ENCODE results near the gene DNAJA2. TPM values are rescaled to one million over a fixed set of nuclear protein-coding genes. Genes with fewer than 3 reads are reported as not detected.
A peak's percentile ranks its signal among the peaks of the same experiment; 100 is the strongest.
"Not testable (repeated sequence)": the region's sequence is repeated elsewhere in the genome, so short reads cannot be mapped to it uniquely, and the experiment has no call there.

The DNAJA2 gene
- total RNA-seq, 1 experiment from 2014 or later = 81.0 TPM

GRCh38 chr16:47008612-47009011 is 35.1 kb upstream of the DNAJA2 start:
- Histone ChIP-seq H3K36me3 (ENCODE audit: insufficient read depth, low read length) (no peaks in the 10 kb centered on the region), H3K4me2 (ENCODE audit: low read depth, low read length, poor library complexity, severe bottlenecking) (no peak overlapping the region), H3K4me1 (ENCODE audit: low read length) (no peaks in the 10 kb centered on the region), H3K27me3 (ENCODE audit: low read length) (no peaks in the 10 kb centered on the region), H3K79me2 (ENCODE audit: low read length) (no peaks in the 10 kb centered on the region), H3K9me3 (ENCODE audit: low read length) (no peaks in the 10 kb centered on the region), H4K20me1 (ENCODE audit: insufficient read depth, low read depth, low read length) (no peaks in the 10 kb centered on the region), H3K27ac (ENCODE audit: low read length) (no peak overlapping the region), H3K9me2 (replicated peaks; ENCODE audit: insufficient read depth, low read length) (no peaks in the 10 kb centered on the region), H2AFZ (ENCODE audit: low read length) (no peak overlapping the region), H3K4me3 (ENCODE audit: low read length) (no peak overlapping the region), H3K9ac (ENCODE audit: low read length) (no peak overlapping the region)
- no peak for DNase-seq

DNA sequence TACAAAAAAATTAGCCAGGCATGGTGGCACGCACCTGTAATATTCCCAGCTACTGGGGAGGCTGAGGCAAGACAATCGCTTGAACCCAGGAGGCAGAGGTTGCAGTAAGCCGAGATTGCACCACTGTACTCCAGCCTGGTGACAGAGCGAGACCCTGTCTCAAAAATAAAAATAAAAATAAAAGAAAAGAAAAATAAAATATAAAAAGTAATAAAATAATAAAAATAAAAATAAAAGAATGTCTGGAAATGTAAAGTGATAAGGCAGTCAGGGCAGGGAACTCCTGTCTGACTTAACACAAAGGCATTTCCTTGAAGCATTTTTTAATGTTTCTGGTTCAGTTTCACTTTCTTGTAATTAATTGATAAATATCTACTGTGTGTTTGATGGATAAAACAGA is 34.7 kb upstream of the DNAJA2 start:
- no peak overlapping the region for H3K4me2 ChIP-seq (ENCODE audit: low read depth, low read length, poor library complexity, severe bottlenecking)

GRCh38 chr16:47004652-47005051 is 31.2 kb upstream of the DNAJA2 start:
- no peaks in the 10 kb centered on the region for H3K4me1 ChIP-seq (ENCODE audit: low read length)
- H3K27ac ChIP-seq (ENCODE audit: low read length) = no peak overlapping the region
- no peaks in the 10 kb centered on the region for H4K20me1 ChIP-seq (ENCODE audit: insufficient read depth, low read depth, low read length)
- H3K9ac ChIP-seq (ENCODE audit: low read length) = no peak overlapping the region
- no peaks in the 10 kb centered on the region for H3K9me3 ChIP-seq (ENCODE audit: low read length)
- DNase-seq = no peak
- H3K79me2 ChIP-seq (ENCODE audit: low read length) = no peaks in the 10 kb centered on the region
- H3K27me3 ChIP-seq (ENCODE audit: low read length) = no peaks in the 10 kb centered on the region
- no peak overlapping the region for H3K4me3 ChIP-seq (ENCODE audit: low read length)
- H2AFZ ChIP-seq (ENCODE audit: low read length) = peak overlapping the region; percentile 14; the same call in 1 of the 2 replicates
- no peaks in the 10 kb centered on the region for H3K9me2 ChIP-seq (replicated peaks; ENCODE audit: insufficient read depth, low read length)
- no peak overlapping the region for H3K4me2 ChIP-seq (ENCODE audit: low read depth, low read length, poor library complexity, severe bottlenecking)
- H3K36me3 ChIP-seq (ENCODE audit: insufficient read depth, low read length) = no peaks in the 10 kb centered on the region

More for the DNA sequence above, 34.7 kb upstream of the DNAJA2 start:
- Histone ChIP-seq H3K9ac (ENCODE audit: low read length) (no peak overlapping the region), H4K20me1 (ENCODE audit: insufficient read depth, low read depth, low read length) (no peaks in the 10 kb centered on the region), H3K9me3 (ENCODE audit: low read length) (no peaks in the 10 kb centered on the region), H3K9me2 (replicated peaks; ENCODE audit: insufficient read depth, low read length) (no peaks in the 10 kb centered on the region), H3K36me3 (ENCODE audit: insufficient read depth, low read length) (no peaks in the 10 kb centered on the region), H3K27ac (ENCODE audit: low read length) (no peak overlapping the region), H3K4me1 (ENCODE audit: low read length) (no peaks in the 10 kb centered on the region), H2AFZ (ENCODE audit: low read length) (no peak overlapping the region), H3K27me3 (ENCODE audit: low read length) (no peaks in the 10 kb centered on the region), H3K4me3 (ENCODE audit: low read length) (no peak overlapping the region), H3K79me2 (ENCODE audit: low read length) (no peaks in the 10 kb centered on the region)
- DNase-seq = no peak

GRCh38 chr16:47000066-47000465 is 26.6 kb upstream of the DNAJA2 start:
- not testable (repeated sequence) for H3K4me2 ChIP-seq (ENCODE audit: low read depth, low read length, poor library complexity, severe bottlenecking); H3K79me2 ChIP-seq (ENCODE audit: low read length); H3K36me3 ChIP-seq (ENCODE audit: insufficient read depth, low read length); H3K9ac ChIP-seq (ENCODE audit: low read length); H3K27ac ChIP-seq (ENCODE audit: low read length); H4K20me1 ChIP-seq (ENCODE audit: insufficient read depth, low read depth, low read length); H3K27me3 ChIP-seq (ENCODE audit: low read length); H3K4me1 ChIP-seq (ENCODE audit: low read length); H3K4me3 ChIP-seq (ENCODE audit: low read length); H2AFZ ChIP-seq (ENCODE audit: low read length); H3K9me2 ChIP-seq (replicated peaks; ENCODE audit: insufficient read depth, low read length); H3K9me3 ChIP-seq (ENCODE audit: low read length); DNase-seq

- Histone ChIP-seq H3K9me3 (ENCODE audit: low read length) (no peaks in the 10 kb centered on the region), H3K36me3 (ENCODE audit: insufficient read depth, low read length) (no peaks in the 10 kb centered on the region), H3K79me2 (ENCODE audit: low read length) (no peaks in the 10 kb centered on the region), H3K9me2 (replicated peaks; ENCODE audit: insufficient read depth, low read length) (no peaks in the 10 kb centered on the region), H3K4me1 (ENCODE audit: low read length) (no peaks in the 10 kb centered on the region), H3K27ac (ENCODE audit: low read length) (no peak overlapping the region), H3K9ac (ENCODE audit: low read length) (no peak overlapping the region), H3K27me3 (ENCODE audit: low read length) (no peaks in the 10 kb centered on the region), H3K4me3 (ENCODE audit: low read length) (no peak overlapping the region), H2AFZ (ENCODE audit: low read length) (no peak overlapping the region), H3K4me2 (ENCODE audit: low read depth, low read length, poor library complexity, severe bottlenecking) (no peak overlapping the region), H4K20me1 (ENCODE audit: insufficient read depth, low read depth, low read length) (no peaks in the 10 kb centered on the region)
- DNase-seq = no peak
These were observed 24.4 kb upstream of the DNAJA2 start for GRCh38 chr16:46997844-46998243.

DNA sequence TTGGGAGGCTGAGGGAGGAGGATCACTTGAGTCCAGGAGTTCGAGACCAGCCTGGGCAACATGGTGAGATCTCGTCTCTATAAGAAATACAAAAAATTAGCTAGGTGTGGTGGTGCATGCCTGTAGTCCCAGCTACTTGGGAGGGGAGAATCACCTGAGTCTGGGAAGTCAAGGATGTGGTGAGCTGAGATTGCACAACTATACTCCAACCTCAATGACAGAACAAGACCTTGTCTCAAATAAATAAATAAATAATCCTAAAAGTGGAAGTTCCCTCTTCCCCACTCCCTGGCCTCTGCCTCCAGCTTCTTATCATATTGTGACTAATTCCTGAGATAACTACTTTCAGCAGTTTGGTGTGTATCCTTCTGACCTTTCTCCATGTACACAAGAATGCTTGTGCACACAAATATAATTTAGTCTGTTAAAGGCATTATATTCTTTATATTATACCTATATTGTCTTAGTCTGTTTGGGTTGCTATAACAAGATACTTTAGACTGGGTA is 23.5 kb upstream of the DNAJA2 start:
- H3K9ac ChIP-seq (ENCODE audit: low read length) = no peak overlapping the region

GRCh38 chr16:46996391-46996790 is 22.9 kb upstream of the DNAJA2 start:
- Histone ChIP-seq H3K9me3 (ENCODE audit: low read length) (no peaks in the 10 kb centered on the region), H3K27ac (ENCODE audit: low read length) (no peak overlapping the region), H3K4me1 (ENCODE audit: low read length) (no peaks in the 10 kb centered on the region), H3K36me3 (ENCODE audit: insufficient read depth, low read length) (no peaks in the 10 kb centered on the region), H2AFZ (ENCODE audit: low read length) (no peak overlapping the region), H4K20me1 (ENCODE audit: insufficient read depth, low read depth, low read length) (no peaks in the 10 kb centered on the region), H3K79me2 (ENCODE audit: low read length) (no peaks in the 10 kb centered on the region), H3K4me3 (ENCODE audit: low read length) (no peak overlapping the region), H3K9ac (ENCODE audit: low read length) (no peak overlapping the region), H3K27me3 (ENCODE audit: low read length) (no peaks in the 10 kb centered on the region), H3K9me2 (replicated peaks; ENCODE audit: insufficient read depth, low read length) (no peaks in the 10 kb centered on the region), H3K4me2 (ENCODE audit: low read depth, low read length, poor library complexity, severe bottlenecking) (no peak overlapping the region)
- no peak for DNase-seq

More for the DNA sequence above, 23.5 kb upstream of the DNAJA2 start:
- no peaks in the 10 kb centered on the region for H3K79me2 ChIP-seq (ENCODE audit: low read length)
- H3K4me3 ChIP-seq (ENCODE audit: low read length) = no peak overlapping the region
- H2AFZ ChIP-seq (ENCODE audit: low read length) = no peak overlapping the region
- H3K9me3 ChIP-seq (ENCODE audit: low read length) = no peaks in the 10 kb centered on the region
- no peaks in the 10 kb centered on the region for H3K27me3 ChIP-seq (ENCODE audit: low read length)
- no peak for DNase-seq
- no peaks in the 10 kb centered on the region for H3K36me3 ChIP-seq (ENCODE audit: insufficient read depth, low read length)
- no peaks in the 10 kb centered on the region for H3K9me2 ChIP-seq (replicated peaks; ENCODE audit: insufficient read depth, low read length)
- no peaks in the 10 kb centered on the region for H3K4me1 ChIP-seq (ENCODE audit: low read length)
- H4K20me1 ChIP-seq (ENCODE audit: insufficient read depth, low read depth, low read length) = no peaks in the 10 kb centered on the region
- no peak overlapping the region for H3K27ac ChIP-seq (ENCODE audit: low read length)
- no peak overlapping the region for H3K4me2 ChIP-seq (ENCODE audit: low read depth, low read length, poor library complexity, severe bottlenecking)

DNA sequence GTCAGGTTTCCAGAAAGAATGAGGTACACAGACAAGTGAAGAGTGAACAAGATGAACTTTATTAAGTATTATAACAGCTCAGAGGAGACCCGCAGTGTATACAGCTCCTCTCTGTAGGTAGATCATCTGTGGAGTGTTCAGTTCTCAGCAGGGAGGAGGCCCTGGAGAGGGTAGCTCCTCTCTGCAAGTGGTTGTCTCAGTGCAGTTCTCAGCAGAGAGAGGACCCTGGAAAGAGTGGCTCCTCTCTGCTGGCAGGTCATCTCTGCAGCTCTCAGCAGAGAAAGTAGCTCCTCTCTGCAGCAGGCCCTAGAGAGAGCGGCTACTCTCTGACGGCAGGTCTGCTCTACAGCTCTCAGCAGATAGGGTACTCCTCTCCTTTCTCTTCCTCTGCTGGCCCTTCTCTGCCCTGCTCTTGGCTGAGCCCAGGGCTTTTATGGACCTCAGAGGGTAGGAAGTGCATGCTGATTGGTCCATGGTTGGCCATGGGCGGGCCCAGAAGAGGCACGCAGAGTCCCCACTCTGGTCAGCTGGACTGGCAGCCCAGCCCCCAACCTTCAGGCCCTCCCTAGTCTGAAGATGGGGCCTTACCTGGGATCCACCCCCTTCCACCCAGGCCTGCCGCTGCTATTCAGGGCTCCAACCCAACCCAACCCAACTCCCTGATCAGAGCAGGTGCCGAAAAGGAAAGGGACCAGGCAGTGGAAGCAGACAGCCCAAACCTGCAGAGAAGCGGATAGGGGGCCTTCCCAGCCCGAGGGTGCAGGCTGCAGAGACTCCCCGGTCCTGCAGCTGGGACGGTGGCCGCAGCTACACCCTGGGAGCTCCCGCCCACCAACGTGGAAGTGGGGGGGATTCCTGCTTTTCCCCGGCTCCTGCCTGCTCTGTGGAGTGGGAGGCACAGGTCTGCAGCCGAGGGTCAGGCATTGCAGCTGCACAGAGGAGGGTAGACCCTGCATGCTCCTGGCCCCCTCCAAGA is 18.5 kb upstream of the DNAJA2 start:
- Histone ChIP-seq H3K4me1 (ENCODE audit: low read length) (no peaks in the 10 kb centered on the region), H4K20me1 (ENCODE audit: insufficient read depth, low read depth, low read length) (no peaks in the 10 kb centered on the region), H3K9me2 (replicated peaks; ENCODE audit: insufficient read depth, low read length) (no peaks in the 10 kb centered on the region), H3K9ac (ENCODE audit: low read length) (no peak overlapping the region), H3K27me3 (ENCODE audit: low read length) (no peaks in the 10 kb centered on the region), H3K79me2 (ENCODE audit: low read length) (no peaks in the 10 kb centered on the region), H2AFZ (ENCODE audit: low read length) (no peak overlapping the region), H3K4me3 (ENCODE audit: low read length) (no peak overlapping the region), H3K27ac (ENCODE audit: low read length) (no peak overlapping the region), H3K4me2 (ENCODE audit: low read depth, low read length, poor library complexity, severe bottlenecking) (no peak overlapping the region), H3K36me3 (ENCODE audit: insufficient read depth, low read length) (no peaks in the 10 kb centered on the region), H3K9me3 (ENCODE audit: low read length) (no peaks in the 10 kb centered on the region)
- no peak for DNase-seq
